SJCRH30 (cell line): ENCODE results near the gene PAX8. TPM values are rescaled to one million over a fixed set of nuclear protein-coding genes. Genes with fewer than 3 reads are reported as not detected.

Source experiments
- DNase-seq, 2 experiments: peaks; one replicate each; pipeline ENCODE4 v3.0.0-alpha.2; 2015 to 2020
- H3K27ac ChIP-seq: fragments of 250-450 bp; sonication (Bioruptor Pico); 2 replicates; pipeline ENCODE4 v1.5.1; 2020; ENCODE audit warnings: mild to moderate bottlenecking, moderate library complexity
- H3K27me3 ChIP-seq: fragments of 250-450 bp; sonication (Bioruptor Pico); 2 replicates; pipeline ENCODE4 v1.5.1; 2020; ENCODE audit warnings: mild to moderate bottlenecking, moderate library complexity
- H3K36me3 ChIP-seq: fragments of 250-450 bp; sonication (Bioruptor Pico); 2 replicates; pipeline ENCODE4 v1.5.1; 2020; ENCODE audit warnings: mild to moderate bottlenecking, moderate library complexity
- H3K4me1 ChIP-seq: fragments of 250-450 bp; sonication (Bioruptor Pico); 2 replicates; pipeline ENCODE4 v1.5.1; 2020; ENCODE audit warnings: mild to moderate bottlenecking, moderate library complexity
- H3K4me3 ChIP-seq: fragments of 250-450 bp; sonication (Bioruptor Pico); 2 replicates; pipeline ENCODE4 v1.5.1; 2020; ENCODE audit warnings: mild to moderate bottlenecking, moderate library complexity
- H3K9me3 ChIP-seq: fragments of 250-450 bp; sonication (Bioruptor Pico); replicated peaks from 2 replicates; pipeline ENCODE4 v1.5.1; 2020; ENCODE audit warnings: mild to moderate bottlenecking, moderate library complexity
- total RNA-seq: library from RNA; depleted of rRNA; stranded (reverse); fragments of >200 nt; shearing (Covaris generic); gene quantifications from 2 replicates; pipeline ENCODE4 v1.2.3, GENCODE V29; 2014; rRNA removed

Gene PAX8
- total RNA-seq, 1 experiment from 2014 or later = 1.3 TPM

DNA sequence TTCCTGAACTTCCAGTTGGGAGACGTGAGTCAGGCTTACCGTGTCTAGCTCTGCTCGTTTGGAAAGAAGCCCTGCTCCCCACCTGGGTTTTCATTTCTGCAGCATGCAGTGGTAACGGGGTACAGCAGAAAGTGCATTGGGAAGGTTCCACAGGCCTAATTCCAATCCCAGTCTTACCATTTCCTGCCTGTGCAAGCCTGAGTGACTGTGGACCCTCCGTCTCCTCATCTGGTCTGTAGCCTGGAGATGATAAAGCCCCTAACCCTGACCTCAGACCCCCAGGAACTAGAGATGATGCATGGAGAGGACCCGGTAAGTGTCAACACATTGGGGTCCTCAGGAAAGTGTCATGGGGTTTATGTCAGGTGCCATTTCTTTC is 110.8 kb downstream of the PAX8 start:
- H3K27me3 ChIP-seq = 0 out of 2 replicates have a peak, but pooled peaks cover 5% of the 10 kb centered on the region
- H3K9me3 ChIP-seq = no peaks in the 10 kb centered on the region
- H3K27ac ChIP-seq = no peak overlapping the region
- no peak for DNase-seq
- no peaks in the 10 kb centered on the region for H3K4me1 ChIP-seq
- no peak overlapping the region for H3K4me3 ChIP-seq
- no peaks in the 10 kb centered on the region for H3K36me3 ChIP-seq

- H3K4me3 ChIP-seq = no peak overlapping the region
- no peak overlapping the region for H3K27ac ChIP-seq
- H3K4me1 ChIP-seq = no peaks in the 10 kb centered on the region
- no peaks in the 10 kb centered on the region for H3K9me3 ChIP-seq
- no peaks in the 10 kb centered on the region for H3K36me3 ChIP-seq
- 0 out of 2 replicates have a peak, but pooled peaks cover 5% of the 10 kb centered on the region for H3K27me3 ChIP-seq
- DNase-seq = no peak
Observed at GRCh38 chr2:113167115-113167932, 111.4 kb downstream of the PAX8 start.

- Histone ChIP-seq H3K4me1 (no peaks in the 10 kb centered on the region), H3K4me3 (no peak overlapping the region), H3K27me3 (0 out of 2 replicates have a peak, but pooled peaks cover 5% of the 10 kb centered on the region), H3K36me3 (no peaks in the 10 kb centered on the region), H3K9me3 (no peaks in the 10 kb centered on the region), H3K27ac (no peak overlapping the region)
- no peak for DNase-seq
Observed at GRCh38 chr2:113166187-113166645, 112.5 kb downstream of the PAX8 start.

Other genes with a start within 250 kb of the PAX8 start
- not detected in 2 replicates for gene IL36B, start 226.1 kb downstream of the PAX8 start, total RNA-seq
- not detected in 2 replicates for gene IL36RN, start 219.7 kb downstream of the PAX8 start, total RNA-seq
- gene IL1F10, start 211.0 kb downstream of the PAX8 start, total RNA-seq = not detected in 2 replicates
- gene IL1RN, start 151.3 kb downstream of the PAX8 start, total RNA-seq = not detected in 2 replicates
- gene PSD4, start 105.0 kb downstream of the PAX8 start, total RNA-seq = 1.5 and 2.1 TPM in 2 replicates
- 71.6 and 83.1 TPM in 2 replicates for gene ZNG1B, start 158.8 kb upstream of the PAX8 start, total RNA-seq
- 0.43 and 1.0 TPM in 2 replicates for gene FOXD4L1, start 219.7 kb upstream of the PAX8 start, total RNA-seq